ENCODE results near the gene DIP2A.
"Not testable (repeated sequence)": the region's sequence is repeated elsewhere in the genome, so short reads cannot be mapped to it uniquely, and the experiment has no call there.

The DIP2A gene

DNA sequence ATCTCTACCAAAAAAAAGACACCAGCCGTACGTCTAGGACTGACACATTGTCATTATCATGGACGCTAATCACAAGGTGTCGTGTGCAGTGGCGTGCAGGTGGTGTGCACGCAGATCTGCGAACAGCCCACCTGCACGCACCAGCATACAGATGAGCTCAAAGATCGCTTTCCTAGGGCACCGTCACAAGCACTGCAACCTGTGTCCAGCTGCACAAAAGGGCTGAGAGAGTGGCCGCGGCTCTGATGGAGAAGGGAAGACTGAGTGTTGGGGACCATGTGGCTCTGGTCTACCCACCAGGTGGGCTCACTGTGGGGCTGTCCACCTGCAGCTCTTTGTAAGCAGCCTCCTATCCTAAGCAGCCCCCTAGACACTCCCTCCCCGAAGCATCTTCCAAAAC, 95.3 kb downstream of the DIP2A start:
- no peak for DNase-seq (ENCODE audit: extremely low read depth in 1 of 2, low read depth in 1 of 2)

DNA sequence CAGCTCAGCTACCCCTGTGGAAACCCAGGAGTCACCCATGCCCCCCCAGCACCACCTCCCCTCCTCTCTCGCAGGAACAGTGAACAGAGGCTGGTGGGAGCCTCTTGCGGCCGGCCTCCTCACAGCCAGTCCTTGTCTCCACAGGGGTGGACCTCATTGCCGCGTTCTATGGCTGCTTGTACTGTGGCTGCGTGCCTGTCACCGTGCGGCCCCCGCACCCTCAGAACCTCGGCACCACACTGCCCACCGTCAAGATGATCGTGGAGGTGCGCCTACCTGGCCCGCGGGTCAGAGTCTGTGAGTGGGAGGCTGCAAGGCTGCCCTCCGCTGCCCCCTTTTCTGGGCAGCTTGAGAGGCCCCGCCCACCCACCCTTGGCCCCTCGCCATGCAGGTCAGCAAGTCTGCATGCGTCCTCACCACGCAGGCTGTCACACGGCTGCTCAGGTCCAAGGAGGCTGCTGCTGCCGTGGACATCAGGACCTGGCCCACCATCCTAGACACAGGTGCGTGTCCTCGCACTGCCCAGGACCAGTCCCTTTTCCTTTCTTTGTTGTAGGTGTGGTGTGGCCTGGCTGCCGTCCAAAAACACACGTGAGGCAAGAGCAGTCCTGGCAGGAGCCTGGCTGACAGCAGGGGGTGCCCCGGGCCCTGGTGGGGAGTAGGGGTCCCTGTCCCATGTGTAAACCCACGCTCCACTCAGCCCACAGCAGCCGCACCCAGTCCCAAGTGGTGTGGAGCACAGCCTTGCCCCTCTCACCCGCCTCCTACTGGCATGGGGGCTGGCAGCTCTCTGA, 95.9 kb downstream of the DIP2A start:
- DNase-seq (ENCODE audit: extremely low read depth in 1 of 2, low read depth in 1 of 2), result no peak

DNA sequence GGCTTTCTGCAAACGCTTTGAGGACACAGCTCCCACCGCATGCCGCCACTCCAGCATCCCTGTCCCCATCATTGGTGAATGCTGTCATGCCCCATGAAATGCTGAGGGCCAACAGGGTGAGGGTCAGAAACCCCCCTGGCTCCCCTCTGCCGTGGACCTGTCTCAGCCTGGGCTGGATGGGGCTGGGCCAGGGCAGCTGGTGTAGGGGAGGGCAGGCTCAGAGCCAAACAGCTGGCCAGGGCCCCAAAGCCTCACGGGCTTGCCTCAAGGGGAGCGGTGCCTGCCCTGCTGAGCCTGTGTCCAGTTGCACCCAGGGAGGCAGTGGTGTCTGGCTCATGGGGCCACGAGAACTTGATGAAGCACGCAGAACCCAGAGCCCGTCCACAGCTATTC, 96.5 kb downstream of the DIP2A start:
- DNase-seq (ENCODE audit: extremely low read depth in 1 of 2, low read depth in 1 of 2), result no peak

DNA sequence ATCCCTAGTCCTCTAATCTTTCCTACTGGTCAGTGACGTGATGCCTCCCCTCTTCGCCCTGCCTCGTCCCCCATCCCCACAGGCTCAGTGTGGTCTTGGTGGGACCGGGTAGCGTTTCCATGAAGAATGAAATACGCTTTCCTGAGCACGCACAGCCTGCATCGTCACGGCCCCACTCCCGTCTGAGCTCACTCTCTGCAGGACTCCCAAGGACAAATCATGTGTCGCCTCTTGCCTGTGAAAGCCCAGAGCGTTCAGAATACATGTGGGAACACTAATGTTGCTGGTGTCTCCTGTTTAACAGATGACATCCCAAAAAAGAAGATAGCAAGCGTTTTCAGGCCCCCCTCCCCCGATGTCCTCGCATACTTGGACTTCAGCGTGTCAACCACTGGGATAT, 97.0 kb downstream of the DIP2A start:
- DNase-seq (ENCODE audit: extremely low read depth in 1 of 2, low read depth in 1 of 2), result no peak

DNA sequence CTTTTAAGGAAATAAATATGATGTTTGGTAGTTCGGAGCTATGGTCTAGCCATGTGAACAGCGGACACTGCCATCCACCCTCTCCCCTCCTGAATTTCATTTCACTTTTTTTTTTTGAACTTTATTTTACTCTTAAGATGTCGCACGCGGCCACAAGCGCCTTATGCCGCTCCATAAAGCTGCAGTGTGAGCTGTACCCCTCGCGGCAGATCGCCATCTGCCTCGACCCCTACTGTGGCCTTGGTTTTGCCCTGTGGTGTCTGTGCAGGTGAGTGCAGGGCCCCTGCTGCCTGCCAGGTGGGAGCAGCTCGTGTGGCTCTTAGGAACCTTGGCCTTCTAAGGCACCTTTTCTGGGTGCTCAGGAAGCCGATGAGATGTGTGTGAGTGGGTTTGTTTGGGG, 98.1 kb downstream of the DIP2A start:
- DNase-seq (ENCODE audit: extremely low read depth in 1 of 2, low read depth in 1 of 2), result no peak

DNA sequence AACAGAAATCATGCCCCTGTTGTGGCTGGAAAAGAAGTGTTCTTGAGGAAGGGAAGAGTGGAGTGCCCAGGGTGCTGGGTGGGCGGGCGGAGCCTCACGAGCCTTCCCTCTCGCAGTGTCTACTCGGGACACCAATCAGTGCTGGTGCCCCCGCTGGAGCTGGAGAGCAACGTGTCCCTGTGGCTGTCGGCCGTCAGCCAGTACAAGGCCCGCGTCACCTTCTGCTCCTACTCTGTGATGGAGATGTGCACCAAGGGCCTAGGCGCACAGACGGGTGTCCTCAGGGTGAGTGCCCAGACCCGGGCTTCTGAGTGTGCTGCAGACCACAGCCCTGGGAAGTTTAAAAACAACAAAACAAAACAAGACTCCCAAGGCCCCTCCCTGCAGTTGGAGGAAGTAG, 98.8 kb downstream of the DIP2A start:
- DNase-seq (ENCODE audit: extremely low read depth in 1 of 2, low read depth in 1 of 2), result no peak

DNA sequence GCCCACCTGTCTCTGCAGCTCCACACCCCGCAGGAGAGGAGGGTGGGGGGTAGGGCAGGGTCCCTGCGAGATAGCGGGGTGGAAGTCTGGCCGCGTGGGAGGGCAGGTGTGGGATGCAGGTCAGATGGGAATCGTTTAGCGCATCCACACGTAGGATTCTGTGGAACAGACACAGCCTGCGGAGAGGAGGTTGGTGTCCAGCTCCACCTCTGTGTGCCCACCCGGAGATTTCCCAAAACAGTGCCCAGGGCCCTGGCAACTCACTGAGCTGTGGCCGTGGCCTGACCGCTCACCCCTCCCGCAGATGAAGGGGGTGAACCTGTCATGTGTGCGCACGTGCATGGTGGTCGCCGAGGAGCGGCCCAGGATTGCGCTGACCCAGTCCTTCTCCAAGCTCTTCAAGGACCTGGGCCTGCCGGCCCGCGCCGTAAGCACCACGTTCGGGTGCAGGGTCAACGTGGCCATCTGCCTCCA, 99.3 kb downstream of the DIP2A start:
- DNase-seq (ENCODE audit: extremely low read depth in 1 of 2, low read depth in 1 of 2), result no peak

DNA sequence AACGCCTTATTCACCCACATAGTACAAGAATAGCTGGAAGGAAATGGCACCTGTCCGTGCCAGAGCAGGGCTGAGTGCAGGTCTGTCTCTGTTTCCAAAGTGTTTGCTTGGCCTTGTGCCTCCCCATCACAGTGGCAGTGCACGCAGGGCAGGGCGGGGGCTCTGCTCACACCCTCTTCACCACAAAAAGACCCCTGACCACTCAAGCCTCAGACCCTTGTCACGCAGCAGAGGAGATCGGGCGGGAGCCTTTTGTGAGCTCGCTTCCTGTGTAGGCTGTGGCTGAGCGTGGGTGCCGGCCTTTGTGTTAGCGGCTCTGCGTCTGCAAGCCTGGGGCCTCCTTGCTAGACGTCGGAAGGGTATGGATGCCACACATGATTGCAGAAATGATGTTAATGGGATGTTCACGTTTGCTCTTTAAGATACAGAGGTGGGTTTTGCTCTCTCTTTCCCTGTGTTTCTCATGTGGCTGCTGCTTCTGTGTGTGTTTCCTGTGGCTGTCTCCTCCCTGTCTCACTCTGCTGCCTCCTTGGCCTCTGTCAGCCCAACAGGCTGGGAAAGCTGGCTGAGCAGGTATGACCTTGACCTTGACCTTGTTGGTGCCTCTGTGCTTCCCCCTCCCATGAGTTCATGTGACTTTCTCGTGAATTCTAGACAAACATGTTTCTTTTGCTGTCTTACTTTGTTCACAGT, 100.7 kb downstream of the DIP2A start:
- DNase-seq (ENCODE audit: extremely low read depth in 1 of 2, low read depth in 1 of 2), result peak; percentile 49 to 55

DNA sequence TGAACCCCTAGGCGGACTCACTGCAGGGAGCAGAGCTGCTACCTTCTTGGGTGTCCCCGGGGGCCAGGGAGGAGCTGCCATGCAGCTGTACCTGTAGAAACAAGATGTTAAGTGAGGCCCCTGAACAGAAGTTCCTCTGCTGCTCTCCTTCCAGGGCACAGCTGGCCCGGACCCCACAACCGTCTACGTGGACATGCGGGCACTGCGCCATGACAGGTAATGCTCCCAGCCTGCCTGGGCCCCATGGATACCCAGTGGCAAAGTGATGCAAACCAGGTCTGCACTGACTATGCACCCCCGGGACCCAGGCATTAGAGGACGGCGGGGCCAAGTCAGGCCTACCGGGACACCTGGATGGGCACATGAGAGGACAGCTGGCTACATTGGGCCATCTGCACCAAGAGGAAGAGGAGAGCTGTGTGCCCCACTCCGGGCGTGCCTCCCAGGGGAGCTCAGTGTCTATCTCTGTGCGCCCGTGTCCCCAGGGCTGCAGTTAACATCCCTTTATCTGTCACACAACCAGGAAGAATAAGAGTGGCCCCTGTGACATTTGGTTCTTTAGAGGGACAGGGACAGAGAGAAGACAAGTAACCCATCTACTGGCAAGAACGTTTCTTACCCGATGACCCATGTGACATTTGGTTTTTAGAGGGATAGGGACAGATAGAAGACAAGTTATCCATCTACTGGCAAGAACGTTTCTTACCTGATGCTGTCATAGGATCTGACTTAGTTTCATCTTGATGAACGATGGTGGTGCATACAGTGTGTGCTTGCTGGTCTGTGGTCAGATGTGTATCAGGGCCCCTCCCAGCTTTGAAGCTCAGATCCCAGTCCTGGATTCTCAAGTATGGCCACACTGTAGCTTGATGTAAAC, 102.1 kb downstream of the DIP2A start:
- peak in 1 of 2 donors; percentile 10 for DNase-seq (ENCODE audit: extremely low read depth in 1 of 2, low read depth in 1 of 2)

DNA sequence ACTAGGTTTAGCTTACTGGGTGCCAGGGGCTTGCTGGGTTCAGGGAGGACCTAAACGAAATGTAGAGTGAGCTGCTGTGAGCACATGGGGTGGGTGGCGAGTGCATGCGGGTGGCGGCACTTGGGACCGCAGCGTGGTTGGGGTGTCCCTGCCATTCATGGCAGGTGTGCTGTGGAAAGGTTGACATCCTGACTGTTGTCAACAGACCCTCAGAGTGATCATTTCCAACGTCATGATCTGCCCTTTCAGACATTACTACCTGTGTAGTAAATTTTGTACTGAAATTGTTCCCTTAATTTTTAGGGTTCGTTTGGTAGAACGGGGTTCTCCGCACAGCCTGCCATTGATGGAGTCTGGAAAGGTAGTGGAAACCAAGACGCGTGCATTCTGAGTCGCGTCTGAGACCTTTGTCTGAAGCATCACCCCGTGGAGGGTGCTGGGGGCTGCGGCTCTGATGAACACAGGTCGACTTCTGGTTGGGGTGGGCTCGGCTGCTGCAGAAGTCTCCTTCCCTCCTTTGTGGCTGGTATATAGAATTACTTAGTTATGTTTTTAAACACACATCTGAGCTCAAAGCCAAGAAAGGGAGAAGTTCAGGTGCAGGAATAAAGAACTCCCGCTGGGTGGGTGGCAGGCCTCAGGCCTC, 102.9 kb downstream of the DIP2A start:
- DNase-seq (ENCODE audit: extremely low read depth in 1 of 2, low read depth in 1 of 2), result no peak

DNA sequence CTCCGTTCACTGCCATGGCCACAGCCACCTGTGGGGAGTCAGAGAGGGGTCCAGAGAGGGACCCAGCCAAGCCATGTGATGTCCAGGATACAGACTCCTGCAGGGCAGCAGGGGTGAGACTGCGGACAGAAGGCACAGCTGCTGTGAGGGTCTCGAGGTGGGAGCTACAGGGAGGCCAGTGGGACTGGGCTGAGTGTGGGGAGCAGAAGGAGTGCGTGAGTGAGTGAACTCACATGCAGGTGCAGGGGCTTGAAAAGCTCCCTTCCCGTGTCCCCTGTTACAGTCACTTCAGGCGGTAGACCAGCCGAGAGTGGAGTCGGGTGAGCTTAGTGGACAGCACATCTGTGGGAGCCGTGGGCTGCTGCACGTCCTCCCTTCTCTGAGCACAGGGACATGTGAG, 103.8 kb downstream of the DIP2A start:
- no peak for DNase-seq (ENCODE audit: extremely low read depth in 1 of 2, low read depth in 1 of 2)

DNA sequence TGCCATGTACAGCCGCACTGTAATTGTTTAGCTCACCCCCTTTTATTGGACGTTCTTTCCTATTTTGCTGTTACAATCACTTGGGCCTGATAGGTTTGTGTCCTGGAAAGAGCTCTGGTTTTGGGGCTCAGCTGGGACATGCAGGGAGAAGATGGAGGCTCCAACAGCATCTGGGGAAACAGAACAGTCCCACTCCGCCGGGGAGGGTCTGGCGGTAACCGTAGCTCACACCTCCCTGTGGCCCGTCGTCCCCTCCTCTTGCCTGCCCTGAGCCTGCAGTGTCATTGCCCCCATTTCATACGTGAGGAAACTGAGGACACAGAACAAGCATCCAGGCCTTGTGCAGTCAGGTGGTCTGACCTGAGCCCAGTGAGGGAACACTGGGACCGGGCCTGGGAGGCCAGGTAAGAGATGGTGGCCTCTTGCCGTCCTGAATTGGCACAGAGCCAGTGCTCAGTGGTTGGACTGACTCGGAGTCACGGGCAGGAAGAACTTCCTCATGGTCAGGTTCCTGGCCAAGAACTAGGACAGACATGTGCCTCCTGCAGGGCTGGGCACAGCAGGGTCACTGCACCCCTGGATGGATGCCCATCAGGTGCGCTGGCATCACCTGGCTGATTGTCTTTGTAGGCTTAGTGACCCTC, 104.4 kb downstream of the DIP2A start:
- DNase-seq (ENCODE audit: extremely low read depth in 1 of 2, low read depth in 1 of 2), result no peak

DNA sequence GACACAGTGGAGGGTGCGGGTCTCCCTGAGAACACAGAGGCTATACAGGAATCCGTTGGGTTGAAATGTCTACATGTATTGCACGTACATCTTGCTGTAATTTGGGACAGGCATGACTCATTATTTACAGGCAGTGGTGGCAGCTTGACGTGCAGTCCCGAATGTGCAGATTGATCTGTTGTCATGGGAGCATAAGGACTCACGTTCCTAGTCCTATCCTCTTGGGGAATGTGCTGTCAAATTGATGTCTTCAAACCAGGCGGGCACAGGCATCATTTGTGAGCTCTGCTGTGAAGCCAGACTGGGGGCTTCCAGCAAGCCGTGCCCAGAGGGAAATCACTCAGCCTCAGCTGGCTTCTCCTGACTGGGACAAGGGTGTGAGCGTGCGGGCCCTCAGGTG, 105.7 kb downstream of the DIP2A start:
- no peak for DNase-seq (ENCODE audit: extremely low read depth in 1 of 2, low read depth in 1 of 2)

DNA sequence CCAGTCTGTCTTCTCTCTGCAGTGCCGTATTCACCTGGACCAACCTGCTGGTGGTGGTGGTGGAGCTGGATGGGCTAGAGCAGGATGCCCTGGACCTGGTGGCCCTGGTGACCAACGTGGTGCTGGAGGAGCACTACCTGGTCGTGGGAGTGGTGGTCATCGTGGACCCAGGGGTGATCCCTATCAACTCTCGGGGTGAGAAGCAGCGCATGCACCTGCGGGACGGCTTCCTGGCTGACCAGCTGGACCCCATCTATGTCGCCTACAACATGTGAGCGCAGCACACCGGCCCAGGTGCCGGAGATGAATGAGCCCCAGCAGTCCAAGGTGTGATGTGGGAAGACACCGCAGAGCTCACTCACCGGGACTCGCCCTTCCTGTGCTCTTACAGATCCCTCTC, 108.7 kb downstream of the DIP2A start:
- DNase-seq (ENCODE audit: extremely low read depth in 1 of 2, low read depth in 1 of 2), result no peak

DNA sequence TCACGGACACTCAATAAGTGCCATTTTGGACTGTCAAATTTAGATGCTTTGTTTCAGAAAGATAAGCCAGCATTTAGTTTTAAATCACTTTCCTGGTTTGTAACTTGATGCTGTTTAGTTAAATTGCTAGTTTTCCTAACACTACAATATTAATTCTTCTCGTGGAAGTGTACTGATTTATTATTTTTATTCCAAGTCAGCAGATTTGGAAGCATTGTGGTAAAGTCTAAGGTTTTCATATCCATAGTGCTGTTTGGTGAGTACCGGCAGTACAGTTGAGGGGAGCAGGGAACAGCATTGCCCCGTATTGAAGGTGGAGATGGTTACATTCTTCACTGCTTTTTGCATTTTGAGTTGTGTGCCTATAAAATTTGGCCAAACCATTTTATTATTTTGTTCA, 109.9 kb downstream of the DIP2A start:
- no peak for DNase-seq (ENCODE audit: extremely low read depth in 1 of 2, low read depth in 1 of 2)

DNA sequence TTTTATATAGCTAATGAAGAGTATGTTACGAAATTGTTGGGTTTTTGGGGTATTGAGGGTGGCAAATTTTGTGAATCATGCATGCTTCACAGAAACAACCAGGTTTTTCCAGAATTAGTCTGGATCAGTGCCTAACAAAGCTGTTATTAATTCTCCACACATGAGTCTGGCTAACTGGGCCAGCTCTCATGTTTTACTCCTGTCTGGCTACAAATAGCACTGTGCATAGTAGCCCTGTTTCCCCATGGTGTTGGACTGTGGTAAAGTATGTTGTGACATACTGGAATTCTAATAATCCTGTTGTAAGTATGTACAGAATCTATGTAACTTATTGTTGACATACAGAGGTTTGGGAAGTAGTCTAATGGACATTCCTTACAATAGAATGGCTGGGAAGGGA, 110.4 kb downstream of the DIP2A start:
- DNase-seq (ENCODE audit: extremely low read depth in 1 of 2, low read depth in 1 of 2), result no peak

DNA sequence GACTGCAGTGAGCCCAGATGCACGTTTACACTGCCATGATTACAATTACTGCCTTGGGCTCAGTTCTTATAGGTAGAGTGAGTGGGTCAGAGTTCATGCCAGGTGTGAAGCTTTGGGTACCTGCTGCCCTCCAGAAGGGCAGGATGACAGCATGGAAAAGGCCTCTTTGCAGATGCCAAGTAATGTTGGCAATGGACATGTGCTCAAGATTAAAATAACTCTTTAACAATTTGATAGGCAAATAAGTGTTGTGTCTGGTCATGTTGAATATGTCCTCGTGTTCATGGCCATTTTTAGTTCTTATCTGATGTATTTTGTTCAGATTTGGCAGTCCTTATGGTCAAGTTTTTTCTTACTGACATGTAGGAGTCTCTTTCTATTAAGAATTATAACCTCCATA, 111.4 kb downstream of the DIP2A start:
- DNase-seq (ENCODE audit: extremely low read depth in 1 of 2, low read depth in 1 of 2), result no peak

DNA sequence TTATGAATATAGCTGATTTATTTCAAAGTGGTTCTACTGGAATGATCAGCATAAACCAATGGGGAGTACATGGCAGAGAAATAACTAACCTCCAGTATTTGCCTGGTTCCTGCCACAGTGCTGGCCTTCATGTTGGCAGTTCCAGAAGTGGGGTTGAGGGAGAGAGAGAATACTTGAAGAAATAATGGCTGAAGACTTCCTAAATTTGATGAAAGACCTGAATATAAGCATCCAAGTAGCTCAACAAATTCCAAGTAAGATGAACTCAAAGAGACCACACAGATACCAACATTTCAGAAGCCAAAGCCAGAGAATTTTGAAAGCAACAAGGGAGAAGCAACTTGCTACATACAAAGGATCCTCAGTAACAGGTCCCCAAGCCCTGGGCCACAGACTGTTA, 111.9 kb downstream of the DIP2A start:
- no peak for DNase-seq (ENCODE audit: extremely low read depth in 1 of 2, low read depth in 1 of 2)

DNA sequence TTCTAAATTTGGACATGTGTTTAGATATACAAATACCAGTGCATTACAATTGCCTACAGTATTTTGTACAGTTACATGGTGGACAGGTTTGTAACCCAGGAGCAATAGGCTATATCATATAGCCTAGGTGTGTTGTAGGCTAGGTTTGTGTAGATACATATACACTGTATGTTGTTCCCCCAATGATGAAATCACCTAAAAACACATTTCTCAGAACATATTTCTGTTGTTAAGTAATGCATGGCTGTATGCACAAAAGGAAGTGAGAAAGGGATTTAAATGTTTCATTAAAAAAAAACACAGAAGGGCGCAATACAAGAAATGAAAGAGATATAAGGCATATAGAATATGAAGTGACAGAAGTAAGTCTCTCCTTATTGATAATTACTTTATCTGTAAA, 114.2 kb downstream of the DIP2A start:
- DNase-seq (ENCODE audit: extremely low read depth in 1 of 2, low read depth in 1 of 2), result no peak

DNA sequence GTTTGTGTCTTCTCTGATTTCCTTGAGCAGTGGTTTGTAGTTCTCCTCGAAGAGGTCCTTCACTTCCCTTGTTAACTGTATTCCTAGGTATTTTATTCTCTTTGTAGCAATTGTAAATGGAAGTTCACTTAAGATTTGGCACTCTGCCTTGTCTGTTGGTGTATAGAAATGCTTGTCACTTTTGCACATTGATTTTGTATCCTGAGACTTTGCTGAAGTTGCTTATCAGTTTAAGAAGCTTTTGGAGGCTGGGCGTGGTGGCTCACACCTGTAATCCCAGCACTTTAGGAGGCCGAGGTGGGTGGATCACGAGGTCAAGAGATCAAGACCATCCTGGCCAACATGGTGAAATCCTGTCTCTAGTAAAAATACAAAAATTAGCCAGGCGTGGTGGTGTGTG, 119.1 kb downstream of the DIP2A start:
- not testable (repeated sequence) for DNase-seq (ENCODE audit: extremely low read depth in 1 of 2, low read depth in 1 of 2)

DNA sequence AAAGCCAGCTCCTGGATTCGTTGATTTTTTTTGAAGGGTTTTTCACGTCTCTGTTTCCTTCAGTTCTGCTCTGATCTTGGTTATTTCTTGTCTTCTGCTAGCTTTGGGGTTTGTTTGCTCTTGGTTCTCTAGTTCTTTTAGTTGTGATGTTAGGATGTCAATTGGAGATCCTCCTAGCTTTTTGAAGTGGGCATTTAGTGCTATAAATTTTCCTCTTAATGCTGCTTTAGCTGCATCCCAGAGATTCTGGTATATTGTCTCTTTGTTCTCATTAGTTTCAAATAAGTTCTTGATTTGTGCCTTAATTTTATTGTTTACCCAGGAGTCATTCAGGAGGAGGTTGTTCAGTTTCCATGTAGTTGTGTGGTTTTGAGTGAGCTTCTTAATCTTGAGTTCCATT, 120.7 kb downstream of the DIP2A start:
- not testable (repeated sequence) for DNase-seq (ENCODE audit: extremely low read depth in 1 of 2, low read depth in 1 of 2)
